ENCODE measurements around the gene GRB2.

GRCh38 chr17:75285123-75285522 is 120.4 kb downstream of the GRB2 start:
- TF ChIP-seq, protein P1, sequence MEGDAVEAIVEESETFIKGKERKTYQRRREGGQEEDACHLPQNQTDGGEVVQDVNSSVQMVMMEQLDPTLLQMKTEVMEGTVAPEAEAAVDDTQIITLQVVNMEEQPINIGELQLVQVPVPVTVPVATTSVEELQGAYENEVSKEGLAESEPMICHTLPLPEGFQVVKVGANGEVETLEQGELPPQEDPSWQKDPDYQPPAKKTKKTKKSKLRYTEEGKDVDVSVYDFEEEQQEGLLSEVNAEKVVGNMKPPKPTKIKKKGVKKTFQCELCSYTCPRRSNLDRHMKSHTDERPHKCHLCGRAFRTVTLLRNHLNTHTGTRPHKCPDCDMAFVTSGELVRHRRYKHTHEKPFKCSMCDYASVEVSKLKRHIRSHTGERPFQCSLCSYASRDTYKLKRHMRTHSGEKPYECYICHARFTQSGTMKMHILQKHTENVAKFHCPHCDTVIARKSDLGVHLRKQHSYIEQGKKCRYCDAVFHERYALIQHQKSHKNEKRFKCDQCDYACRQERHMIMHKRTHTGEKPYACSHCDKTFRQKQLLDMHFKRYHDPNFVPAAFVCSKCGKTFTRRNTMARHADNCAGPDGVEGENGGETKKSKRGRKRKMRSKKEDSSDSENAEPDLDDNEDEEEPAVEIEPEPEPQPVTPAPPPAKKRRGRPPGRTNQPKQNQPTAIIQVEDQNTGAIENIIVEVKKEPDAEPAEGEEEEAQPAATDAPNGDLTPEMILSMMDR (IDR thresholded peaks at IDR 0.05) = no peak
- TF ChIP-seq POLR2A (IDR thresholded peaks at IDR 0.05) = no peak
